ENCODE results near the gene EVL.

Gene EVL

GRCh38 chr14:100075681-100076080 lies 10.5 kb downstream of the EVL start:
- in situ Hi-C loops (cut with HindIII; ENCODE audit: low pct_ligation_motif_present, low sequenced_read_pairs) = no loop called here
- no peaks in the 10 kb centered on the region for H3K36me3 ChIP-seq (replicated peaks)

GRCh38 chr14:100076133-100076532 lies 10.9 kb downstream of the EVL start:
- in situ Hi-C loops (cut with HindIII; ENCODE audit: low pct_ligation_motif_present, low sequenced_read_pairs) = no loop called here
- no peak overlapping the region for H3K27ac ChIP-seq
- TF ChIP-seq CTCF (IDR thresholded peaks at IDR 0.05; ENCODE audit: low read depth, low read length, missing control alignments) = peak; percentile 59
- no peaks in the 10 kb centered on the region for H3K36me3 ChIP-seq (replicated peaks)
- H3K4me3 ChIP-seq (ENCODE audit: low read depth, low read length) = no peak overlapping the region
- DNase-seq = no peak
- no peaks in the 10 kb centered on the region for H3K27me3 ChIP-seq (replicated peaks)

More at GRCh38 chr14:100075681-100076080, 10.5 kb downstream of the EVL start:
- H3K27ac ChIP-seq = no peak overlapping the region
- TF ChIP-seq CTCF (IDR thresholded peaks at IDR 0.05; ENCODE audit: low read depth, low read length, missing control alignments) = no peak
- DNase-seq = no peak
- no peak overlapping the region for H3K4me3 ChIP-seq (ENCODE audit: low read depth, low read length)
- no peaks in the 10 kb centered on the region for H3K27me3 ChIP-seq (replicated peaks)

GRCh38 chr14:100076606-100077005 lies 11.4 kb downstream of the EVL start:
- no peak overlapping the region for H3K4me3 ChIP-seq (ENCODE audit: low read depth, low read length)
- H3K27ac ChIP-seq = no peak overlapping the region
- DNase-seq = peak; percentile 43
- H3K36me3 ChIP-seq (replicated peaks) = no peaks in the 10 kb centered on the region
- H3K27me3 ChIP-seq (replicated peaks) = no peaks in the 10 kb centered on the region
- in situ Hi-C loops (cut with HindIII; ENCODE audit: low pct_ligation_motif_present, low sequenced_read_pairs) = no loop called here
- TF ChIP-seq CTCF (IDR thresholded peaks at IDR 0.05; ENCODE audit: low read depth, low read length, missing control alignments) = no peak

- H3K36me3 ChIP-seq (replicated peaks) = no peaks in the 10 kb centered on the region
- no peaks in the 10 kb centered on the region for H3K27me3 ChIP-seq (replicated peaks)
- DNase-seq = no peak
- in situ Hi-C loops (cut with HindIII; ENCODE audit: low pct_ligation_motif_present, low sequenced_read_pairs) = no loop called here
- no peak for TF ChIP-seq CTCF (IDR thresholded peaks at IDR 0.05; ENCODE audit: low read depth, low read length, missing control alignments)
- H3K4me3 ChIP-seq (ENCODE audit: low read depth, low read length) = no peak overlapping the region
- no peak overlapping the region for H3K27ac ChIP-seq
Measured at GRCh38 chr14:100077441-100077840, 12.2 kb downstream of the EVL start.

- DNase-seq = no peak
- in situ Hi-C loops (cut with HindIII; ENCODE audit: low pct_ligation_motif_present, low sequenced_read_pairs) = no loop called here
- no peaks in the 10 kb centered on the region for H3K36me3 ChIP-seq (replicated peaks)
- no peaks in the 10 kb centered on the region for H3K27me3 ChIP-seq (replicated peaks)
- H3K4me3 ChIP-seq (ENCODE audit: low read depth, low read length) = no peak overlapping the region
- peak overlapping the region; percentile 27 for H3K27ac ChIP-seq
- no peak for TF ChIP-seq CTCF (IDR thresholded peaks at IDR 0.05; ENCODE audit: low read depth, low read length, missing control alignments)
Measured at GRCh38 chr14:100078216-100078803, 13.1 kb downstream of the EVL start.
